Activated CD4-positive, alpha-beta T cell treated with anti-CD3 and anti-CD28 coated beads for 36 hours (primary cell): ENCODE data around the gene MOK. TPM values are rescaled to one million over a fixed set of nuclear protein-coding genes. Genes with fewer than 3 reads are reported as not detected.

Experiments
- ATAC-seq: fragments of 200-7000 bp; cut with Tn5 transposase; one replicate; pipeline ENCODE4 v1.10.0; 2021; ENCODE audit warnings: mild to moderate bottlenecking, moderate library complexity
- CTCF ChIA-PET: fragments of 350-600 bp; sonication (Branson Sonifier 250); formaldehyde crosslinking; loops from one replicate; lab custom pipeline; 2021; ENCODE audit warnings: antibody characterized with exemption; lab: Charles Lee
- POLR2A ChIA-PET: fragments of 350-600 bp; sonication (Branson Sonifier 250); formaldehyde crosslinking; loops from one replicate; lab custom pipeline; 2021; ENCODE audit warnings: antibody characterized with exemption, inconsistent platforms; lab: Charles Lee
- DNase-seq: peaks from one replicate; pipeline ENCODE4 v3.0.0-alpha.2; 2020
- H3K27ac Mint-ChIP-seq: one replicate; pipeline ENCODE4 v1.8.0; 2021; ENCODE audit warnings: mixed read lengths
- H3K27me3 Mint-ChIP-seq: one replicate; pipeline ENCODE4 v1.8.0; 2021; ENCODE audit warnings: mixed read lengths
- H3K36me3 Mint-ChIP-seq: one replicate; pipeline ENCODE4 v1.8.0; 2021; ENCODE audit warnings: low read depth, mixed read lengths
- H3K4me1 Mint-ChIP-seq: one replicate; pipeline ENCODE4 v1.8.0; 2021; ENCODE audit warnings: mixed read lengths
- H3K4me3 Mint-ChIP-seq: one replicate; pipeline ENCODE4 v1.8.0; 2021; ENCODE audit warnings: mild to moderate bottlenecking, moderate library complexity, mixed read lengths
- H3K9me3 Mint-ChIP-seq: one replicate; pipeline ENCODE4 v1.8.0; 2021; ENCODE audit warnings: low read depth, mixed read lengths
- intact Hi-C, 2 experiments: fragments of 100-400 bp; cut with DNase I in 1 of 2; cut with micrococcal nuclease in 1 of 2; formaldehyde crosslinking; loops; one replicate each; pipeline versions ENCODE4 v1.14.2 to v1.15.1; 2022 to 2024; cut with DNase I, micrococcal nuclease
- total RNA-seq, 2 experiments: library from RNA; stranded (reverse); gene quantifications; one replicate each; pipeline ENCODE4 v1.2.3, GENCODE V29; 2021

The MOK gene
- total RNA-seq, 2 experiments from 2014 or later, result 6.5 to 6.6 TPM

DNA sequence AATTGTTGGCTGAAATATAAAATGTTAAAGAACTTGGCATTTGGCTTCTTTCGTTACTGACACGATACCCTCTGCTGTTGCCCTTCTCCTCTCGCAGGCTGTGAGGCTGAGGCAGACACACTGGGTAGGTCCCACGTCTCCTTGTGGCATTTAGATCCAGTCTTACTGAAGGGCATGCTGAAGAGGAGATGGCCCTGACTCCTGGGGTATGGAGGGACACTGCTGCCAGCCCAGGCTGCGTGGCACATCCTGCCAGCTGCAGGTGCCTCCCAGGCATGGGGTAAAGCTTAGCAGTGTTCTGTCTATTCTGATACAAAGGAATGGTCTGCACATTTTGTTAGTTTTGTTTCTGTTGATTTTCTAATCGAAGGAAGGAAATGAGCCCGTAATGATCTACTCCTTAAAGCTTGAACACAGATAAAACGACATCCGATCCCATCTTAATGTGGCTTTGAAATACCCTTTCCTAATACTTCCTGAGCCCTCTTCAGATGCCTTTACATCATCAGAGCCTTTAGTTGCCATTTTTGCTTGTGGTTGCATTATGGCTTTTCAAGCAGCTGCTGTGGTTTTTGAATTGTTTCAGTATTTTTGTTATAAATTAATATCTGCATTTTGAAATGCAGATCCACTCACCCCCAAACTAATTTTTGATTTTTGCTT lies 104.1 kb downstream of the MOK start:
- Mint-ChIP-seq H3K4me3 (peak overlapping the region; percentile 24), H3K4me1 (peaks cover 59% of the 10 kb centered on the region), H3K27ac (peak overlapping the region; percentile 56), H3K36me3 (peaks cover 26% of the 10 kb centered on the region), H3K9me3 (no peaks in the 10 kb centered on the region), H3K27me3 (no peaks in the 10 kb centered on the region)
- ChIA-PET CTCF (interaction anchor here (0.6 kb wide), 1 partner anchor 9 kb away, joined by 3 read pairs; no protein-coding TSS in a partner anchor), POLR2A (interaction anchor here (0.9 kb wide), 1 partner anchor 13 kb away, joined by 3 read pairs; no protein-coding TSS in a partner anchor)
- DNase-seq (peak; percentile 24), ATAC-seq (peak; percentile 46)
- intact Hi-C loops, result loop anchor here (1.0 to 2.0 kb wide), 5 partner anchors 17 to 181 kb away; partner anchors contain the start of gene WDR20 (in 1 of the 2)

DNA sequence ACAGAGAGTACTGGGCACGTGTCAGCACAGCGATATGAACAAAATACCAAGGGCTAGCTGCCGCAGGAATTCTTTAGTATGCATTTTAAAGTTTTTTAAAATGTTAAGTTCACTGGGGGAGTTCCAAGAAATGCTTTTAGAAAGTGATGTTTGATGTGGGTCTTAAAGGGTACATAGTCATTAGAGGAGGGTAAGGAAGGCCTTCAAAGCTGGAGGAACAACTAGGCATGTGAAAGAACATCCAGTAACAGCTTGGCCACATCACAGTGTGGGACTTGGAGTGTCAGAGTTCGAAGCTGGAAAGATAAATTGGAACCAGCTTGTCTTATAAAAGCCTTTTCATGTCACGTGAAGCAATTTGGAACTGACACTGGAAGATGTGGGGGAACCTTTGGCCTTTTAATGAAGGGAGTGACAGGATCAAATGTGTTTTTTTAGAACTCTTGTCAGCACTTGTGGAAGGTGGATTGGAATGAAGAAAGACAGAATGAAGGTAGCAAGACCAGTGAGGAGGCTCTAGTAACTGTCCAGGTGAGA lies 107.6 kb downstream of the MOK start:
- ATAC-seq (no peak), DNase-seq (no peak)
- POLR2A ChIA-PET, result no interaction called here
- intact Hi-C loops, result no loop called here
- Mint-ChIP-seq H3K9me3 (no peaks in the 10 kb centered on the region), H3K27ac (no peak overlapping the region), H3K27me3 (no peaks in the 10 kb centered on the region), H3K36me3 (peaks cover 27% of the 10 kb centered on the region), H3K4me3 (no peak overlapping the region), H3K4me1 (peaks cover 59% of the 10 kb centered on the region)
- CTCF ChIA-PET, result interaction anchor here (0.6 to 0.9 kb wide), 3 partner anchors 20 to 412 kb away, joined by 3 to 4 read pairs (median 4); no protein-coding TSS in a partner anchor

DNA sequence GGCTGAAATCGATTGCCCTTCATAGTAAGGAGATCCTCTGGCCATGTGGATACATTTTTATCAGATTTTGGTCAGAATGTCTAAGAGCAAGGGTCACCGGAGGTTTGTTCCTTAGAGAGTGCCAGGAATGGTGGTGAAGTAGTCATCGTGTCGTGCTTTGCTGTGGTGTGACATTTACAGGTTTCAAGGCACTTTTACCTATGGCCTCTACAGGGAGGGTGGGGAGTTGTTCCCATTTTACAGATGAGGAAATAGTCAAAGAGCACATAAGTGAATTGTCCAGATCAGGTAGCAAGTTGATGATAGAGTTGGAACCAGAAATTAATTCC lies 108.1 kb downstream of the MOK start:
- no peak for ATAC-seq
- Mint-ChIP-seq H3K4me3 (no peak overlapping the region), H3K4me1 (peaks cover 56% of the 10 kb centered on the region), H3K9me3 (no peaks in the 10 kb centered on the region), H3K36me3 (peaks cover 27% of the 10 kb centered on the region), H3K27ac (no peak overlapping the region), H3K27me3 (no peaks in the 10 kb centered on the region)
- intact Hi-C loops, result no loop called here
- ChIA-PET CTCF (interaction anchor here (0.9 kb wide), 1 partner anchor 19 kb away, joined by 4 read pairs; no protein-coding TSS in a partner anchor), POLR2A (no interaction called here)
- no peak for DNase-seq

DNA sequence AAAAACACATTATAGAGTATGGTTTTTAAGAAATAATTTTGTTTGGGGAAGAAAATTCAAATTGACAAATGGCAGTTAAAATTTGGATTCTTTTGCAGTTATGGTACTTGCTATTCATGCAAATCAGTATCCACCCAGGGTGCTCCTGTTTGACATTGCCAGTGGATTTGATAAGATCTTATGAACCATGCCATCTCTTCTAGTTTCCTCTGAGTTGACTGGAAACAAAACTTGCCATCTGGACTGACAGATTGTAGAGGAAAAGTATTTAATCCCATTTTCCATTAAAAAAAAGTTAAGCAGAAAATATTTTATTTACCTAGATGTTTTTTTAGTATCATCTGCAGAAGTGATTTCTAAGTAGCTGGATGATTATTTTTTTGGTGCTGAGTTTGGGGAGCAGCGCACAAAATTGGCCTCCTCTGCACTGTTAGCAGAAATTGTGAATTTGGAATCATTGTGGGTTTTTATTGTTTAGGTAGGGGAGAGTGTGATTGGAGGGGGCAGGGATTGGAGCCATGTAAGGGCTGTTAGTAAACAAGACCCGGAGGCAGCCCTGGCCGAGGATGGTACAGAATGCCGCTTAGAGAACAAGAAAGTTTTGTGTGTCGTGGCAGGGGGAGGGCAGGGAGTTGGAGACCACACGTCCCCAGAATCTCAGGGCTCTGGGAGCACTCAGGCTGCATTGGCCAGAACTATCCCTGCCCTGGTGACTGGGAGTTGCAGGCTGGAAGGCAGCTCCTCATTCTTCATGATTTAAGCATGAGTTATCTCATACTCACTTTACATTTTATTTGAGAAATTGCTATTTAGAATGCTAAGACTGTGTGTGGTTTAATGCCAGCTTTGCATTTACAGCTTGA lies 108.7 kb downstream of the MOK start:
- Mint-ChIP-seq H3K4me1 (peaks cover 54% of the 10 kb centered on the region), H3K36me3 (peaks cover 27% of the 10 kb centered on the region)

DNA sequence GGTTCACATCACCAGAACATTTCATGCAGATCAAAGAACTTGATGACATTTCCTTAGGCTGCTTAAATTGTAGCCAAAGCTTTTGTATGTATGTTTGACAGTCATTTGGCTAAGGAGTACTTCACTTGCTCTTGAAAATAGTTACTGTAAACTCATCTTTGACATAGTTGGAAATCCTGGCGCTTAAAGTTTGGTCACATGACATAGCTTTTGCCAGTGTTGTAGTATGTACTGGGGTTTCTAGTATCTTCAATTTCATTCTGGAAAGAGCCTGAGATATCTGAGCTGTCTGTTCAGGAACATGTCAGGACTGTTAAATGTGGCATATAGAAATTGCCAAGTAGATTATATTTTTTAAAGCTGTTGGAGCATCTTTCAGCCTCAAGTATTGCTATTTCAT lies 109.5 kb downstream of the MOK start:
- Mint-ChIP-seq H3K27ac (no peak overlapping the region), H3K4me1 (peaks cover 47% of the 10 kb centered on the region), H3K36me3 (peaks cover 27% of the 10 kb centered on the region), H3K4me3 (no peak overlapping the region), H3K9me3 (no peaks in the 10 kb centered on the region), H3K27me3 (no peaks in the 10 kb centered on the region)
- no peak for ATAC-seq
- POLR2A ChIA-PET, result no interaction called here
- no peak for DNase-seq
- intact Hi-C loops, result no loop called here
- CTCF ChIA-PET, result no interaction called here

More for the DNA sequence above, 108.7 kb downstream of the MOK start:
- intact Hi-C loops, result no loop called here
- DNase-seq (no peak), ATAC-seq (no peak)
- CTCF ChIA-PET, result interaction anchor here (0.9 kb wide), 1 partner anchor 19 kb away, joined by 4 read pairs; no protein-coding TSS in a partner anchor
- Mint-ChIP-seq H3K9me3 (no peaks in the 10 kb centered on the region), H3K27ac (no peak overlapping the region), H3K27me3 (no peaks in the 10 kb centered on the region), H3K4me3 (no peak overlapping the region)
- POLR2A ChIA-PET, result no interaction called here

DNA sequence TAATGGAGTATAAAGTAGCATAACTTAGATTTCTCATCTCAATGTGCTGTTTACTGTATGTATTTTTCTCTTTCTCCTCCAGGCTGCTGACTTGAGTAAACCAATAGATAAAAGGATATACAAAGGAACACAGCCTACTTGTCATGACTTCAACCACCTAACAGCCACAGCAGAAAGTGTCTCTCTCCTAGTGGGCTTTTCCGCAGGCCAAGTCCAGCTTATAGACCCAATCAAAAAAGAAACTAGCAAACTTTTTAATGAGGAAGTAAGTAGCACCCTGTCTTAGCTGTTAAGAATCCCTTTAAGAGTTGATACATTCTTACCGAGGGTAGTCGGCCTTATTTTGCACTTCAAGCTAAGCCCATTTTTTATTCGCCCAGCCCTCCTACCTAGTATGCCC lies 110.1 kb downstream of the MOK start:
- no peaks in the 10 kb centered on the region for H3K27me3 Mint-ChIP-seq
- no peaks in the 10 kb centered on the region for H3K9me3 Mint-ChIP-seq
- POLR2A ChIA-PET, result no interaction called here
- CTCF ChIA-PET, result no interaction called here
- H3K27ac Mint-ChIP-seq, result no peak overlapping the region
- H3K4me3 Mint-ChIP-seq, result no peak overlapping the region
- peaks cover 42% of the 10 kb centered on the region for H3K4me1 Mint-ChIP-seq
- no peak for DNase-seq
- no peak for ATAC-seq
- peaks cover 27% of the 10 kb centered on the region for H3K36me3 Mint-ChIP-seq
- intact Hi-C loops, result no loop called here

DNA sequence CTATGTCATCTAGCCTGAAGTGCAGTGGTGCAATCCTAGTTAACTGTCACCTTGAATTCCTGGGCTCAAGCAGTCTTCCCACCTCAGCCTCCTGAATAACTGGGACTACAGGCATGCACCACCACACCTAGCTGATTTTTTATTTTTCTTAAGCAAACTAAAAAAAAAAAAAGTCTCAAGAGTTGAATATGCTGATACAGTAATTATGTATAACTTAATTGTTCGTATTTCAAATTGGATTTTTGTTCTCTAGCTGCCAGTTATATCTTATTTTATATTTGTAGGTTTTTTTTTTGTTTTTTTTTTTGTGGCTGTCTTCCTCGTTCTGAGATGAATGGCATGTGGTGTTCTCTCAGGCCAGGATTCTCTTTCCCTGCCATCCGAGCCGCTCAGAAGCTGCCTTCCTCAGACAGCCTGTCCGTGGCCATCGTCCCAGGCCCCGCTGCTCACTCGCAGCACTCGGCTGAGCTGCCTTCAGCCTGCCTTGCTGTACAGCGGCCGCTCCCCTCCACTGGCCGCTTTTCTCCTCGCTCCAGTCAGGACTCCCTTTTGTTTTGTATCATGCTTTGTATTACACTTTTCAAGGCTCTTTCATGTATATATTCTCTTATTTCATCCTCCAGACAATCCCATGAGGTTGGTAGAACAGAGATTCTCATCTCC lies 112.0 kb downstream of the MOK start:
- POLR2A ChIA-PET, result no interaction called here

DNA sequence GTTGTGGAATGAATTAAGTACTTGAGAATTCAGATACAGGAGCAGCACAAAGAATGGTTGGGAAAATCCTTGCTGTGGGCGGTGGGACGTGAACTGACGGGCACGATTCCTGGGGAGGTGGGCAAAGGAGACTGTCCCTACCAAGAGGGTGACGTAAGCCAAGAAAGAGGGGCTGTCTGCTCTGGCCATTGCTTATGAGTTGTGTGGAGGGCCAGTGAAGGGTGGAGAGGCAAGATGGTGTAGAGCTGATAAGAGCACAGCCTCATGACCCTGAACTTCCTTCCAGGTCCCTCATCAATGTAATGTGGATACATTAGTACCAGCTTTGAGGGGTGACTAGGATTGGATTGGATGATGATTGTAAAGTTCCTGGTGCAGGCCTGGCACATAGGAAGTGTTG lies 115.1 kb downstream of the MOK start:
- H3K36me3 Mint-ChIP-seq, result no peaks in the 10 kb centered on the region
- intact Hi-C loops, result loop anchor here in 1 of 2 experiments (10.0 kb wide), 1 partner anchor 615 kb away; no protein-coding TSS in a partner anchor
- H3K4me1 Mint-ChIP-seq, result peaks cover 35% of the 10 kb centered on the region
- ATAC-seq (no peak), DNase-seq (no peak)
- ChIA-PET POLR2A (interaction anchor here (0.7 kb wide), 1 partner anchor 12 kb away, joined by 3 read pairs; no protein-coding TSS in a partner anchor), CTCF (no interaction called here)
- H3K27ac Mint-ChIP-seq, result no peak overlapping the region
- H3K4me3 Mint-ChIP-seq, result no peak overlapping the region
- H3K9me3 Mint-ChIP-seq, result no peaks in the 10 kb centered on the region
- H3K27me3 Mint-ChIP-seq, result no peaks in the 10 kb centered on the region

More for the DNA sequence above, 112.0 kb downstream of the MOK start:
- no peak for DNase-seq
- peaks cover 17% of the 10 kb centered on the region for H3K36me3 Mint-ChIP-seq
- no peak for ATAC-seq
- H3K4me1 Mint-ChIP-seq, result peaks cover 26% of the 10 kb centered on the region
- CTCF ChIA-PET, result interaction anchor here (0.7 kb wide), 1 partner anchor 182 kb away, joined by 3 read pairs; no protein-coding TSS in a partner anchor
- H3K4me3 Mint-ChIP-seq, result no peak overlapping the region
- no peaks in the 10 kb centered on the region for H3K9me3 Mint-ChIP-seq
- intact Hi-C loops, result no loop called here
- no peaks in the 10 kb centered on the region for H3K27me3 Mint-ChIP-seq
- H3K27ac Mint-ChIP-seq, result no peak overlapping the region

DNA sequence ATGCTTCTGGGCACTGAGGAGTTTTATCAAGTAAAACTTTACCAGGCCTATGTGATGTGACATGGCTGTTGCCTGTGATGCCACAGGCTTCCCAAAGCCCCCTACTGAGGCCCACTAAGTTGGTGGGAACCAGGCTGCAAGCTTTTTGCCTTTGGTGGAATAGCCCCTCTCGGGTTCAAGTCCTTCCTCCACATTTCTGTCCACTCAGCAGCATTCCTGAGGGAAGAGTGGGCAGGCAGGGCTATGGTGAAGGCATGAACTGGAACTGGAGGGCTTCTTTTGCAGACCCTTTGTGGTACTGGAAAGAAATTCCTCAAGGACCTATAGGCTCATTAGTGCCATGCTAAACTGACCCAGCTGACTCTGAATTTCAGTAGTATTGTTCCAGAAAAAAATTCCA lies 116.8 kb downstream of the MOK start:
- H3K4me3 Mint-ChIP-seq, result no peak overlapping the region
- peaks cover 52% of the 10 kb centered on the region for H3K4me1 Mint-ChIP-seq
- no peaks in the 10 kb centered on the region for H3K36me3 Mint-ChIP-seq
- DNase-seq, result no peak
- ChIA-PET CTCF (interaction anchor here (0.8 kb wide), 1 partner anchor 133 kb away, joined by 4 read pairs; no protein-coding TSS in a partner anchor), POLR2A (interaction anchor here (0.6 to 0.7 kb wide), 2 partner anchors 13 to 484 kb away, joined by 3 to 4 read pairs; no protein-coding TSS in a partner anchor)
- no peaks in the 10 kb centered on the region for H3K27me3 Mint-ChIP-seq
- H3K27ac Mint-ChIP-seq, result no peak overlapping the region
- no peak for ATAC-seq
- intact Hi-C loops, result loop anchor here in 1 of 2 experiments (10.0 kb wide), 1 partner anchor 617 kb away; no protein-coding TSS in a partner anchor
- H3K9me3 Mint-ChIP-seq, result no peaks in the 10 kb centered on the region

DNA sequence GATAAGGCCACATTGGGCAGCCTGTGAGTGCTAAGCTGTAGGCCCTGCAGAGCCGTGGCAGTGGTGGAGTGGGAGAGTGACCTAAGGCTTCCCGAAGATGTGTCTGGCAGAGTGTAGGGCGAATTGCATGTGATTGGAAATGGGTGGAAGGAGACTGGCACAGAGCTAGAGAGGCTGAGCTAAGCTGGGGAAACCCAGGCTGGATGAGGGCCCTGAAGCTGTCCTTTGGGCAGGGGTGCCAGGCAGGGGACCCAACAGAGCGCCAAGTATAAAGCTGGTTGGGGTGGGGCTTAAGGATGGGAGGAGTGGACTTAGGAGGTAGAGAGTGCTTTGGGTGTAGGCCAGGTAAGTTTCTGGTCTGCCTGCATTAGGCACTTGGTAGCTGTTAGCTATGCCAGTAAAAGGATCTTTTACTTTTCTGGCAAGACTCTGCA lies 117.4 kb downstream of the MOK start:
- ChIA-PET CTCF (interaction anchor here (1.5 kb wide), 1 partner anchor 51 kb away, joined by 4 read pairs; no protein-coding TSS in a partner anchor), POLR2A (interaction anchor here (0.6 to 0.7 kb wide), 3 partner anchors 14 to 483 kb away, joined by 3 to 5 read pairs (median 4); no protein-coding TSS in a partner anchor)
- H3K27ac Mint-ChIP-seq, result peak overlapping the region; percentile 9
- H3K27me3 Mint-ChIP-seq, result no peaks in the 10 kb centered on the region
- peaks cover 58% of the 10 kb centered on the region for H3K4me1 Mint-ChIP-seq
- DNase-seq (no peak), ATAC-seq (no peak)
- no peaks in the 10 kb centered on the region for H3K36me3 Mint-ChIP-seq
- intact Hi-C loops, result loop anchor here in 1 of 2 experiments (10.0 kb wide), 1 partner anchor 617 kb away; no protein-coding TSS in a partner anchor
- H3K4me3 Mint-ChIP-seq, result no peak overlapping the region
- H3K9me3 Mint-ChIP-seq, result no peaks in the 10 kb centered on the region
